C4-2B (cell line): ENCODE data around the gene SMIM31.

ENCODE experiments used
- CTCF ChIP-seq: fragments of 450-650 bp; conservative IDR thresholded peaks from 2 replicates; pipeline ENCODE4 v1.5.1; 2017; ENCODE audit warnings: mild to moderate bottlenecking
- ZFX ChIP-seq: fragments of 450-650 bp; IDR thresholded peaks from 2 replicates; pipeline ENCODE4 v1.6.1; 2017

- TF ChIP-seq CTCF = no peak
- TF ChIP-seq ZFX = no peak
Measured at GRCh38 chr4:164765833-164766232, 11.9 kb downstream of the SMIM31 start.
